CD4-positive, alpha-beta T cell treated with Interleukin-6 for 4 hours (primary cell): Measurements from ENCODE around the gene MSH6.
"Not testable (repeated sequence)": the region's sequence is repeated elsewhere in the genome, so short reads cannot be mapped to it uniquely, and the experiment has no call there.

Experiments
- DNase-seq: peaks from one replicate; pipeline ENCODE4 v3.0.0-alpha.2; 2020; ENCODE audit warnings: mixed read lengths

Gene MSH6

GRCh38 chr2:47844162-47844561 lies 61.2 kb downstream of the MSH6 start:
- DNase-seq: no peak

GRCh38 chr2:47849368-47849767 lies 66.4 kb downstream of the MSH6 start:
- no peak for DNase-seq

GRCh38 chr2:47850198-47850597 lies 67.3 kb downstream of the MSH6 start:
- no peak for DNase-seq

- DNase-seq: not testable (repeated sequence)
Observed at GRCh38 chr2:47853067-47853777, 70.3 kb downstream of the MSH6 start.
